Astrocyte (in vitro differentiated cells and primary cell): ENCODE results near the gene CLDN20. TPM values are rescaled to one million over a fixed set of nuclear protein-coding genes. Genes with fewer than 3 reads are reported as not detected.

Experiments
- DNase-seq: peaks from one replicate; pipeline ENCODE4 v3.0.0-alpha.2; 2010; ENCODE audit warnings: low read depth
- FAIRE-seq: peaks from 2 replicates; lab custom pipeline; 2011; peaks lifted over from hg19 to GRCh38; lab: Jason Lieb, UNC
- H2AFZ ChIP-seq: 2 replicates; pipeline ENCODE4 v1.6.0; 2012; ENCODE audit warnings: low read depth, low read length, inconsistent platforms
- H3K27ac ChIP-seq: 2 replicates; pipeline ENCODE4 v1.5.1; 2011; ENCODE audit warnings: low read depth, low read length, inconsistent platforms
- H3K27me3 ChIP-seq: 2 replicates; pipeline ENCODE4 v1.6.0; 2011; ENCODE audit warnings: low read length, inconsistent platforms; ENCODE audit not compliant: insufficient read depth
- H3K36me3 ChIP-seq: 2 replicates; pipeline ENCODE4 v1.5.1; 2011; ENCODE audit warnings: low read length, inconsistent platforms; ENCODE audit not compliant: insufficient read depth
- H3K4me1 ChIP-seq: 2 replicates; pipeline ENCODE4 v1.5.1; 2011; ENCODE audit warnings: low read length, inconsistent platforms; ENCODE audit not compliant: insufficient read depth
- H3K4me2 ChIP-seq: 2 replicates; pipeline ENCODE4 v1.6.0; 2012; ENCODE audit warnings: low read length, inconsistent platforms
- H3K4me3 ChIP-seq: 2 replicates; pipeline ENCODE4 v1.5.1; 2011; ENCODE audit warnings: low read depth, mild to moderate bottlenecking, low read length, inconsistent platforms; ENCODE audit not compliant: insufficient read depth
- H3K79me2 ChIP-seq: 2 replicates; pipeline ENCODE4 v1.6.0; 2012; ENCODE audit warnings: mild to moderate bottlenecking, low read length, inconsistent platforms; ENCODE audit not compliant: insufficient read depth
- H3K9ac ChIP-seq: 2 replicates; pipeline ENCODE4 v1.6.0; 2012; ENCODE audit warnings: mild to moderate bottlenecking, low read length, inconsistent platforms
- H3K9me3 ChIP-seq: 2 replicates; pipeline ENCODE4 v1.5.1; 2012; ENCODE audit warnings: low read depth, mild to moderate bottlenecking, low read length, inconsistent platforms; ENCODE audit not compliant: insufficient read depth
- H4K20me1 ChIP-seq: 2 replicates; pipeline ENCODE4 v1.6.0; 2012; ENCODE audit warnings: low read length, inconsistent platforms; ENCODE audit not compliant: insufficient read depth
- H3K27ac Mint-ChIP-seq: one replicate; pipeline ENCODE4 v1.8.0; 2021; ENCODE audit warnings: mild to moderate bottlenecking, mixed read lengths; ENCODE audit not compliant: unreplicated experiment
- H3K27me3 Mint-ChIP-seq: one replicate; pipeline ENCODE4 v1.8.0; 2021; ENCODE audit warnings: low read depth, mixed read lengths; ENCODE audit not compliant: unreplicated experiment
- H3K36me3 Mint-ChIP-seq: one replicate; pipeline ENCODE4 v1.8.0; 2021; ENCODE audit warnings: low read depth, mixed read lengths; ENCODE audit not compliant: unreplicated experiment
- H3K4me1 Mint-ChIP-seq: one replicate; pipeline ENCODE4 v1.8.0; 2021; ENCODE audit warnings: low read depth, mixed read lengths; ENCODE audit not compliant: unreplicated experiment
- H3K4me3 Mint-ChIP-seq: one replicate; pipeline ENCODE4 v1.8.0; 2021; ENCODE audit warnings: mild to moderate bottlenecking, moderate library complexity, mixed read lengths; ENCODE audit not compliant: unreplicated experiment
- H3K9me3 Mint-ChIP-seq: one replicate; pipeline ENCODE4 v1.8.0; 2021; ENCODE audit warnings: mild to moderate bottlenecking, mixed read lengths; ENCODE audit not compliant: unreplicated experiment
- CTCF ChIP-seq: IDR thresholded peaks from 2 replicates; pipeline ENCODE4 v1.5.1; 2011; ENCODE audit warnings: low read depth, mild to moderate bottlenecking, inconsistent platforms, low read length, moderate library complexity; ENCODE audit not compliant: insufficient read depth
- EZH2 ChIP-seq: IDR thresholded peaks from 2 replicates; pipeline ENCODE4 v1.6.1; 2012; ENCODE audit warnings: mild to moderate bottlenecking, low read length, inconsistent platforms; ENCODE audit not compliant: insufficient read depth
- total RNA-seq: library from RNA; stranded (reverse); gene quantifications from 2 replicates; pipeline ENCODE4 v1.2.1, GENCODE V29; 2021

CLDN20 gene
- total RNA-seq, 1 donor from 2014 or later = not detected

- Histone ChIP-seq H2AFZ (no peak overlapping the region), H3K9me3 (peaks cover 3% of the 10 kb centered on the region), H3K27ac (no peak overlapping the region), H3K27me3 (no peaks in the 10 kb centered on the region), H3K4me3 (no peak overlapping the region), H3K4me2 (no peak overlapping the region), H3K79me2 (no peaks in the 10 kb centered on the region), H4K20me1 (no peaks in the 10 kb centered on the region), H3K9ac (no peak overlapping the region), H3K4me1 (no peaks in the 10 kb centered on the region), H3K36me3 (no peaks in the 10 kb centered on the region)
- DNase-seq = no peak
- FAIRE-seq = peak; percentile 23
- H3K4me1 Mint-ChIP-seq = peaks cover 4% of the 10 kb centered on the region
- no peaks in the 10 kb centered on the region for H3K27me3 Mint-ChIP-seq
- peaks cover 46% of the 10 kb centered on the region for H3K36me3 Mint-ChIP-seq
- TF ChIP-seq CTCF (no peak), EZH2 (no peak)
- no peak overlapping the region for H3K4me3 Mint-ChIP-seq
- H3K27ac Mint-ChIP-seq = no peak overlapping the region
- H3K9me3 Mint-ChIP-seq = peaks cover 13% of the 10 kb centered on the region
Observed at GRCh38 chr6:155237613-155238012, 26.2 kb upstream of the CLDN20 start.

DNA sequence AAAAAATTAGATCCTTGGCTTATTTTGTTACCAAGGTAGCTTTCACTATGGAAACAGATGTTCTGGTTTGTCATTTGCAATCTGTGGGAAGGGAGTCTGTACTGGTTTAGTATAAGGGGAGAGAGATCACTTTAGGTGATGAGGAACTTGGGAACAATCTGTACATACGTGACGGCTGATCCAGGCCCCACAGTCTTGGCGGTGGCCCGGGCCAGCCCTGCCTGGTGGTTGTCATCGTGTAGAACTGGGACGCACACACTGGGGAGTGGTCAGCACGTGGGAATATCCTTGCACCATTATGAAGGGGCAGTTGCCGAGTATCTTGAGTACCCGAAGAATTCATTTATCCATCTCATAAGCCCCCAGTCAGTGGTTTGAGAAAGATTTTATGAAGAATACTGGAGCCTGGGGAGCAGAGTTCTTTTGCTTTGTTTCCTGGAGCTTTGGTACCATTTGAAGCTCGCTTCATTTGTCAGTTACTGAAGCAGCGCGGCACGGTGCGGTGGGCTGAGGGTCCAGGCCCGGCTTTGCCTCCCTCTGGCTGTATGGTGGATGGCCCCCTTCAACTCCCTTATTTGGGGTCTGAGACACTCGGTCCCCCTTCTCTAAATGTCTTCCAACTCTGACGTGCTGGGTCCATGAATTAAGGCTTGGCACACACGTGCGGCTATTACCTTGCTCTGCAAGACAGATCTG, 22.8 kb upstream of the CLDN20 start:
- Histone ChIP-seq H2AFZ (no peak overlapping the region), H3K4me3 (no peak overlapping the region), H3K4me2 (no peak overlapping the region), H3K9ac (no peak overlapping the region), H3K27ac (no peak overlapping the region), H3K9me3 (peaks cover 3% of the 10 kb centered on the region), H4K20me1 (no peaks in the 10 kb centered on the region), H3K36me3 (no peaks in the 10 kb centered on the region), H3K79me2 (no peaks in the 10 kb centered on the region), H3K4me1 (no peaks in the 10 kb centered on the region), H3K27me3 (no peaks in the 10 kb centered on the region)
- no peak for TF ChIP-seq CTCF
- TF ChIP-seq EZH2 = no peak
- Mint-ChIP-seq H3K36me3 (peaks cover 55% of the 10 kb centered on the region), H3K9me3 (peaks cover 13% of the 10 kb centered on the region), H3K4me3 (no peak overlapping the region), H3K4me1 (peaks cover 9% of the 10 kb centered on the region), H3K27me3 (no peaks in the 10 kb centered on the region), H3K27ac (peak overlapping the region; percentile 56)
- FAIRE-seq (no peak), DNase-seq (no peak)

DNA sequence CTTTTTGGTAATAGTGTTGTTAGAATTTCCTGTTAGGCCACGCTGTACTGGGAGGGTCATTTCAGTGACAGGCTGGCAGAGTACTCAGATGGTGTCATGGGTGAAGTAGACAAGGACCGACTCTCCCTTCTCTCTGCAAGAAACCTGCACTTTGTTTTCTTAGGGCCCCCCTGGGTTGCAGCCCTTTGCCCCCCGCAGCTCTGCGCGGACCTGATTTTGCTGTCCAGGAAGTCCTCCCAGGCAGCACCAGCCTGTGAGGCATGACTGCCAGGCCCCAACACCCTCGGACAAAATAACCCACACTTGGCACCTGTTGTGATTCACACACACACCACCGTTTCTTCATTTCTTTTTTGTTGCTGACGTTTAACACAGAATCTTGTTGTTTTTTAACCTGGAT, 21.8 kb upstream of the CLDN20 start:
- no peaks in the 10 kb centered on the region for H4K20me1 ChIP-seq
- TF ChIP-seq EZH2 (no peak), CTCF (no peak)
- H3K27ac Mint-ChIP-seq = peak overlapping the region; percentile 56
- peaks cover 10% of the 10 kb centered on the region for H3K4me1 Mint-ChIP-seq
- H3K4me2 ChIP-seq = no peak overlapping the region
- no peaks in the 10 kb centered on the region for H3K79me2 ChIP-seq
- H3K9ac ChIP-seq = no peak overlapping the region
- no peaks in the 10 kb centered on the region for H3K36me3 ChIP-seq
- H2AFZ ChIP-seq = no peak overlapping the region
- peaks cover 51% of the 10 kb centered on the region for H3K36me3 Mint-ChIP-seq
- no peak overlapping the region for H3K27ac ChIP-seq
- H3K27me3 Mint-ChIP-seq = no peaks in the 10 kb centered on the region
- H3K4me1 ChIP-seq = peaks cover 2% of the 10 kb centered on the region
- FAIRE-seq (no peak), DNase-seq (no peak)
- no peaks in the 10 kb centered on the region for H3K27me3 ChIP-seq
- no peak overlapping the region for H3K4me3 Mint-ChIP-seq
- H3K9me3 Mint-ChIP-seq = peaks cover 13% of the 10 kb centered on the region
- H3K9me3 ChIP-seq = peaks cover 3% of the 10 kb centered on the region
- no peak overlapping the region for H3K4me3 ChIP-seq
